ENCODE results near the gene SLC45A3. TPM values are rescaled to one million over a fixed set of nuclear protein-coding genes. Genes with fewer than 3 reads are reported as not detected.

The SLC45A3 gene
- total RNA-seq, 1 donor from 2014 or later = 23.7 TPM

- DNase-seq = peak; percentile 99
Observed at GRCh38 chr1:205631768-205632668, 48.3 kb downstream of the SLC45A3 start, which contains the start of gene ELK4. ELK4 (minus strand) TSS chr1:205632011; CDS start chr1:205623882, 8,129 bp downstream.

GRCh38 chr1:205631010-205631767, 49.1 kb downstream of the SLC45A3 start:
- DNase-seq = peak; percentile 82

GRCh38 chr1:205630651-205631009, 49.7 kb downstream of the SLC45A3 start:
- no peak for DNase-seq

GRCh38 chr1:205630241-205630640, 50.1 kb downstream of the SLC45A3 start:
- DNase-seq = peak; percentile 70

GRCh38 chr1:205629751-205630150, 50.6 kb downstream of the SLC45A3 start:
- peak; percentile 38 for DNase-seq

GRCh38 chr1:205627956-205628355, 52.4 kb downstream of the SLC45A3 start:
- no peak for DNase-seq

- DNase-seq = no peak
Observed at GRCh38 chr1:205626216-205626615, 54.1 kb downstream of the SLC45A3 start.

- no peak for DNase-seq
Observed at GRCh38 chr1:205623646-205624045, 56.7 kb downstream of the SLC45A3 start.

GRCh38 chr1:205620269-205620668, 60.0 kb downstream of the SLC45A3 start:
- no peak for DNase-seq

GRCh38 chr1:205619376-205619775, 60.9 kb downstream of the SLC45A3 start:
- DNase-seq = no peak

GRCh38 chr1:205616563-205617293, 63.6 kb downstream of the SLC45A3 start:
- no peak for DNase-seq

- DNase-seq = no peak
Observed at GRCh38 chr1:205615789-205616188, 64.5 kb downstream of the SLC45A3 start.

GRCh38 chr1:205613854-205614412, 66.4 kb downstream of the SLC45A3 start:
- DNase-seq = no peak

GRCh38 chr1:205612556-205612955, 67.8 kb downstream of the SLC45A3 start:
- no peak for DNase-seq

- no peak for DNase-seq
Observed at GRCh38 chr1:205612104-205612503, 68.2 kb downstream of the SLC45A3 start.

GRCh38 chr1:205610901-205611466, 69.3 kb downstream of the SLC45A3 start:
- DNase-seq = peak; percentile 27

- peak; percentile 83 for DNase-seq
Observed at GRCh38 chr1:205610036-205610435, 70.3 kb downstream of the SLC45A3 start.

Other genes with a start within 250 kb of the SLC45A3 start
- gene BLACAT1, start 224.5 kb downstream of the SLC45A3 start, total RNA-seq = 0.19 TPM in 1 of 2 replicates, not detected in the other
- 0.65 and 1.7 TPM in 2 replicates for gene CDK18, start 175.8 kb downstream of the SLC45A3 start, total RNA-seq
- 33.4 and 65.3 TPM in 2 replicates for gene ELK4, start 48.5 kb downstream of the SLC45A3 start, total RNA-seq
- 86.8 and 160 TPM in 2 replicates for gene NUCKS1, start 69.7 kb upstream of the SLC45A3 start, total RNA-seq
- 28.2 and 29.6 TPM in 2 replicates for gene RAB29, start 95.0 kb upstream of the SLC45A3 start, total RNA-seq
- gene SLC41A1, start 132.7 kb upstream of the SLC45A3 start, total RNA-seq = 22.8 and 30.7 TPM in 2 replicates
- 0.05 TPM in 1 of 2 replicates, not detected in the other for gene PM20D1, start 169.6 kb upstream of the SLC45A3 start, total RNA-seq

Data from dermis blood vessel endothelial cell (primary cell).